K562 (cell line): ENCODE data around the gene CDC45. TPM values are rescaled to one million over a fixed set of nuclear protein-coding genes. Genes with fewer than 3 reads are reported as not detected.

Experiments used
- C11orf30 ChIP-seq: fragments of 450-650 bp; IDR thresholded peaks from 2 replicates; pipeline ENCODE4 v1.6.1; 2016; ENCODE audit warnings: low read depth, mild to moderate bottlenecking
- CHD2 ChIP-seq: IDR thresholded peaks from 2 replicates; pipeline ENCODE4 v1.6.1; 2011; ENCODE audit warnings: low read depth, low read length
- EHMT2 ChIP-seq: fragments of 450-650 bp; IDR thresholded peaks from 2 replicates; pipeline ENCODE4 v1.6.1; 2018; ENCODE audit warnings: antibody characterized with exemption
- ELF1 ChIP-seq: fragments of 200-800 bp; sonication (Bioruptor generic); IDR thresholded peaks from 2 replicates; pipeline ENCODE4 v1.6.1; 2016; ENCODE audit warnings: missing genetic modification characterization, missing compliant biosample characterization
- GATA2 ChIP-seq: sonication (generic); formaldehyde crosslinking; IDR thresholded peaks from 2 replicates; pipeline ENCODE4 v1.4.0; 2020; ENCODE audit warnings: mild to moderate bottlenecking, missing genetic modification reagents
- KLF16 ChIP-seq: IDR thresholded peaks from 2 replicates; pipeline ENCODE4 v1.6.1; 2016; ENCODE audit warnings: antibody characterized with exemption
- MAFG ChIP-seq: fragments of 450-650 bp; conservative IDR thresholded peaks from 2 replicates; pipeline ENCODE4 v1.6.1; 2016; ENCODE audit warnings: missing genetic modification characterization, missing compliant biosample characterization
- NFXL1 ChIP-seq: fragments of 450-650 bp; formaldehyde crosslinking; IDR thresholded peaks from 2 replicates; pipeline ENCODE4 v1.4.0; 2021; ENCODE audit warnings: mild to moderate bottlenecking
- PCBP1 ChIP-seq: fragments of 200-400 bp; formaldehyde crosslinking; IDR thresholded peaks from 2 replicates; pipeline ENCODE4 v1.6.1; 2018; ENCODE audit warnings: mild to moderate bottlenecking, low read depth, low read length; ENCODE audit not compliant: poor library complexity, severe bottlenecking
- POLR2AphosphoS5 ChIP-seq: IDR thresholded peaks from 2 replicates; pipeline ENCODE4 v1.6.1; 2011; ENCODE audit warnings: mild to moderate bottlenecking, low read depth, low read length, moderate library complexity; ENCODE audit not compliant: control insufficient read depth, insufficient read depth
- POLR2H ChIP-seq: IDR thresholded peaks from 2 replicates; pipeline ENCODE4 v1.6.1; 2016; ENCODE audit warnings: missing genetic modification characterization, low read depth, mild to moderate bottlenecking, control low read depth, missing compliant biosample characterization, moderate library complexity
- RAD21 ChIP-seq, 2 experiments: fragments of 250-450 bp in 1 of 2; fragments of 450-650 bp in 1 of 2; sonication (Bioruptor Pico) in 1 of 2; formaldehyde crosslinking in 1 of 2; IDR thresholded peaks in 1 of 2; conservative IDR thresholded peaks in 1 of 2; 2 replicates each; pipeline versions ENCODE4 v1.4.0 to v1.8.0; 2020 to 2022; ENCODE audit warnings: mild to moderate bottlenecking in 2 of 2, moderate library complexity in 1 of 2
- RB1 ChIP-seq: fragments of 450-650 bp; IDR thresholded peaks from 2 replicates; pipeline ENCODE4 v1.6.1; 2017; ENCODE audit warnings: low read depth, mild to moderate bottlenecking
- RFX7 ChIP-seq: fragments of 250-450 bp; sonication (Bioruptor Pico); IDR thresholded peaks from 2 replicates; pipeline ENCODE4 v1.5.1; 2021; ENCODE audit warnings: mild to moderate bottlenecking
- SUPT5H ChIP-seq: fragments of 450-650 bp; IDR thresholded peaks from 2 replicates; pipeline ENCODE4 v1.6.1; 2016
- TEAD1 ChIP-seq, 2 experiments: fragments of 450-650 bp in 1 of 2; sonication (generic) in 1 of 2; formaldehyde crosslinking; IDR thresholded peaks; 2 replicates each; pipeline versions ENCODE4 v1.4.0 to v1.8.0; 2020 to 2022; ENCODE audit warnings: mild to moderate bottlenecking in 2 of 2, missing genetic modification reagents in 1 of 2
- U2AF2 ChIP-seq: fragments of 200-400 bp; formaldehyde crosslinking; optimal IDR thresholded peaks from 2 replicates; pipeline ENCODE3; 2017; ENCODE audit warnings: low read depth, mild to moderate bottlenecking, low read length
- ZFPM2 ChIP-seq: fragments of 250-450 bp; sonication (Bioruptor Pico); IDR thresholded peaks from 2 replicates; pipeline ENCODE4 v1.5.1; 2022; ENCODE audit warnings: mild to moderate bottlenecking
- ZKSCAN1 ChIP-seq: fragments of 150-350 bp; IDR thresholded peaks from 2 replicates; pipeline ENCODE4 v1.6.1; 2016; ENCODE audit warnings: low read depth, low read length
- ZNF217 ChIP-seq: sonication (generic); formaldehyde crosslinking; IDR thresholded peaks from 2 replicates; pipeline ENCODE4 v1.8.0; 2022; ENCODE audit warnings: mild to moderate bottlenecking, missing genetic modification reagents
- ZNF23 ChIP-seq: fragments of 250-450 bp; sonication (Bioruptor Pico); IDR thresholded peaks from 2 replicates; pipeline ENCODE4 v1.4.0; 2020; ENCODE audit warnings: mild to moderate bottlenecking
- ZNF347 ChIP-seq: fragments of 450-650 bp; formaldehyde crosslinking; IDR thresholded peaks from 2 replicates; pipeline ENCODE4 v1.4.0; 2020; ENCODE audit warnings: low read depth, mild to moderate bottlenecking, moderate library complexity
- polyA plus RNA-seq, 8 experiments: library from polyadenylated mRNA; depleted of rRNA in 4 of 8; stranded (reverse) in 5 of 8; unstranded in 3 of 8; fragments of >200 nt; fragmentation: Nextera tagmentation in 2 of 8; fragmentation: Illumina TruSeq in 1 of 8; extraction: Ambion mirVana in 2 of 8; extraction: Trizol in 1 of 8; gene quantifications; 2 replicates each; pipeline versions ENCODE4 v1.2.1 to v1.2.3, GENCODE V29; 2011 to 2014; ENCODE audit warnings: inconsistent platforms in 1 of 8, missing spikeins in 1 of 8
- total RNA-seq, 7 experiments: library from RNA; depleted of rRNA in 6 of 7; stranded (reverse); fragments of >200 nt in 6 of 7; fragmentation: Illumina TruSeq in 2 of 7; extraction: Trizol in 2 of 7; gene quantifications; 2 replicates each; pipeline versions ENCODE4 v1.2.1 to v1.2.3, GENCODE V29; 2011 to 2021; ENCODE audit warnings: low replicate concordance in 1 of 7
- TF ChIP-seq, protein P1 (sequence below), 3 experiments: fragments of 200-800 bp in 1 of 3; sonication (Bioruptor generic) in 1 of 3; sonication (generic) in 1 of 3; formaldehyde crosslinking in 1 of 3; IDR thresholded peaks; 2 replicates each; pipeline versions ENCODE4 v1.6.1 to v1.8.0; 2016 to 2022; ENCODE audit warnings: mild to moderate bottlenecking in 2 of 3, missing compliant biosample characterization in 2 of 3, missing genetic modification characterization in 2 of 3, missing genetic modification reagents in 1 of 3
- TF ChIP-seq, protein P2 (sequence below): fragments of 250-450 bp; sonication (Bioruptor Pico); IDR thresholded peaks from 2 replicates; pipeline ENCODE4 v1.5.0; 2021; ENCODE audit warnings: mild to moderate bottlenecking, moderate library complexity

CDC45 gene
- total and polyA plus RNA-seq, 9 of the 15 experiments (the other 6 are each of a cell fraction or from before 2014, with no cell fraction given), result 251 to 580 (median 410) TPM

DNA sequence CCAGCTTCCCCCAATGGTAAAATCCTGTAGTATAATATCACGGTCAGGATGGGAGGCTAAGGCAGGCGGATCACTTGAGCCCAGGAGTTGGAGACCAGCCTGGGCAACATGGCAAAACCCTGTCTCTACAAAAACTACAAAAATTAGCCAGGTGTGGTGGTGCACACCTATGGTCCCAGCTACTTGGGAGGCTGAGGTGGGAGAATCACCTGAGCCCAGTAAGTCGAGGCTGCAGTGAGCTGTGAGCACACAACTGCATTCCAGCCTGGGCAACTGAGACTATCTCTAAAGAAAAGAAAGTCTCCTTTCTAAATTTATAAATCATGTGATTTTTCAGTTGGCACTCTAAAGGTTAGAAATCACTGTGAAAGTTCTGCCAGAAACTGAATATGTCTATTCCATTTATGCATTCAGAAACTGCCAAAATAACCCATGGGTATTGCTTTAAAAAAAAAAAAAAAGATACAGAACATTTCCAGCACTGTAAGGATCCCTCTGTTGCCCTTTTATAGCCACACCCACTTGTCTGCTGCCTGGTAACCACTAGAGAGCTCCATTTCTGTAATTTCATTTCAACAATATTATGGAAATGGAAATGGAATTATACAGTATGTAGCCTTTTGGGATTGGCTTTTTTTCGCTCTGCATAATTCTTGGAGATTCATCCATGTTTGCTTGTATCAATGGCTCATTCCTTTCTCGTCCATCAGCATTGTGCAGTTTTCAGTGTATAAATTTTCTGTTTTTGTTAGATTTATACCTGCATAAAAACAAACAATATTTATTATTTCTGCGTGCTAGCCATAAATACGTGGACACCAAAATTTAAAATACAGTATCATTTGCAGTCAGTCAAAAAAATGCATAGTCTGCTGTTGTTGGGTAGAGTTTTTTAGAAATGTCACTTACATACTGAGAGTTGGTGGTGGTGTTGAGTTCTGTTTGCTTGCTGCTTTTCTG is 9.4 kb downstream of the CDC45 start (continued):
- TF ChIP-seq U2AF2 (no peak), ZNF217 (CRISPR knock-in tag) (no peak), C11orf30 (0 out of 2 replicates have a peak, but pooled peaks have one; percentile 14), RAD21 (CRISPR knock-in tag; conservative IDR thresholded peaks at IDR 0.05 in 1 of 2, IDR thresholded peaks at IDR 0.05 in 1 of 2) (peak; percentile 33 to 57), ELF1 (tag) (peak; percentile 66), KLF16 (0 out of 2 replicates have a peak, but pooled peaks have one; percentile 4), ZKSCAN1 (no peak), GATA2 (CRISPR knock-in tag) (no peak), ZFPM2 (0 out of 2 replicates have a peak, but pooled peaks have one; percentile 54), EHMT2 (no peak), SUPT5H (peak; percentile 45; the same call in 1 of the 2 replicates), RFX7 (CRISPR knock-in tag) (peak; percentile 48; the same call in 1 of the 2 replicates), TEAD1 (CRISPR knock-in tag; IDR thresholded peaks at IDR 0.05) (0 out of 4 replicates have a peak, but pooled peaks of 1 of the 2 experiments have one; percentile 60), PCBP1 (no peak), ZNF347 (CRISPR knock-in tag) (no peak), POLR2AphosphoS5 (peak; percentile 53; the same call in 1 of the 2 replicates), ZNF23 (peak; percentile 49; the same call in 1 of the 2 replicates), CHD2 (no peak), NFXL1 (CRISPR knock-in tag) (no peak), MAFG (tag) (no peak), POLR2H (tag) (no peak; the same call in 1 of the 2 replicates), RB1 (no peak)
- TF ChIP-seq, protein P1, sequence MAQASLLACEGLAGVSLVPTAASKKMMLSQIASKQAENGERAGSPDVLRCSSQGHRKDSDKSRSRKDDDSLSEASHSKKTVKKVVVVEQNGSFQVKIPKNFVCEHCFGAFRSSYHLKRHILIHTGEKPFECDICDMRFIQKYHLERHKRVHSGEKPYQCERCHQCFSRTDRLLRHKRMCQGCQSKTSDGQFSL (CRISPR knock-in tag; IDR thresholded peaks at IDR 0.05), result no peak
- TF ChIP-seq, protein P1 (tag; IDR thresholded peaks at IDR 0.05), result peak in 1 of 2 experiments; percentile 56; a peak in 1 of 4 replicates
- TF ChIP-seq, protein P2, sequence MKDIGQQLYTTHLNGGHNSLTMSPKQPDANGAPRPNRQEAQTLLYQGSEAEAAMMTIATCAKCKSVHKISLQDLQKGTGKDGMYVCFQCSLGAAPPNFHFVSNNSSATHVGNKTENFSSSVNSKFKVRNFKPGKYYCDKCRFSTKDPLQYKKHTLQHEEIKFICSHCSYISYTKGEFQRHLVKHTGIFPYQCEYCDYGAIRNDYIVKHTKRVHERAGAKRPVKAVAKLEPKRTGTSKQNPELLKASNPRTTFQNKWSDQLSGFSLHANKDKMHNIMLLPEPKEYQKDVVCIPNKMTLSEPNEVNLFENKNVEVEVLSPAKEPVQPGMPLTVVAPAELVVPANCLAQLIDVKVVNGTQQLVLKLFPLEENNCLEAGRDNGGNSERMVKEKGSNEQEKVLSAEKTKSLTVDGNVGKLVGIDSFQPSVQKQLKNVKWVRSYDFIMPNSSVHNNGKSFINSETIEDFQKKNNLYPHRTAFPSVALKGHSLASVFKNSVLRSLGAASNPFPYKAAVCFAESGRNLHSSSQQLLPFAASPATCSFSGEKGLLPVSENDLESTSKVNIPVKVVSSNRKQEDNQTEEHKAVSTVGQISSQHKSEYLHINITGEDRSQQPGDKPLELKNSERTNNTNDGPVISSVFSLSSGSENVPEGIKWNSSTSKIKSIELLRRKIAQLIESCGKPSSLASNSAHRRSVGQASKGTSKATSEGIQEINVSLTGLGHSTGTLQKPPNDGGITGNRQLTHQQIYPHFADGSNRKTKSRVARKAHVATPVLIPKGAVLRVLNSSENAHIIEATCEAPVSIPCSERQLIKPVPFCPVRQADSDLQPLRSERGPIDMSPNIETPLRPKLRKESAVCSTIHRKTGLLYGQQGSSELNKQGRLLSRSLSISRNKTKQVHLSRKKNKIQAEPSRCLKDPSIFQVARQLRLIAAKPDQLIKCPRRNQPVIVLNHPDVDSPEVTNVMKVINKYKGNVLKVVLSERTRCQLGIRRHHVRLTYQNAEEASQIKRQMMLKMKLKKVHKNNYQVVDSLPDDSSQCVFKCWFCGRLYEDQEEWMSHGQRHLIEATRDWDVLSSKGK (CRISPR knock-in tag), result no peak
